ENCODE measurements around the gene NFATC3.

GRCh38 chr16:68251832-68252231 is 166.7 kb downstream of the NFATC3 start:
- TF ChIP-seq POLR2AphosphoS5 (IDR thresholded peaks at IDR 0.05; ENCODE audit: low read depth, low read length) (no peak), POLR2A (IDR thresholded peaks at IDR 0.05; ENCODE audit: low read depth, low read length) (no peak)
